Effector memory CD4-positive, alpha-beta T cell (primary cell): ENCODE results near the gene NUDT7.

ENCODE experiments used
- DNase-seq, 3 donors: peaks; one replicate each; pipeline ENCODE4 v3.0.0-alpha.2; 2020
- H3K27ac ChIP-seq: 2 replicates; pipeline ENCODE4 v1.7.0; 2013; ENCODE audit warnings: mild to moderate bottlenecking, low read length, moderate library complexity; ENCODE audit not compliant: insufficient read depth, poor library complexity, severe bottlenecking
- H3K27me3 ChIP-seq: replicated peaks from 2 replicates; pipeline ENCODE4 v1.7.0; 2013; ENCODE audit warnings: mild to moderate bottlenecking, low read length; ENCODE audit not compliant: insufficient read depth, control insufficient read depth, poor library complexity, severe bottlenecking
- H3K36me3 ChIP-seq: 2 replicates; pipeline ENCODE4 v1.7.0; 2013; ENCODE audit warnings: mild to moderate bottlenecking, low read length, moderate library complexity; ENCODE audit not compliant: control insufficient read depth, insufficient read depth
- H3K4me1 ChIP-seq: 2 replicates; pipeline ENCODE4 v1.7.0; 2013; ENCODE audit warnings: low read length, mild to moderate bottlenecking; ENCODE audit not compliant: control insufficient read depth, insufficient read depth, poor library complexity, severe bottlenecking
- H3K4me3 ChIP-seq: 2 replicates; pipeline ENCODE4 v1.7.0; 2013; ENCODE audit warnings: low read length, low read depth, mild to moderate bottlenecking; ENCODE audit not compliant: insufficient read depth, poor library complexity, severe bottlenecking
- H3K9me3 ChIP-seq: 2 replicates; pipeline ENCODE4 v1.7.0; 2013; ENCODE audit warnings: mild to moderate bottlenecking, low read length, moderate library complexity; ENCODE audit not compliant: control insufficient read depth

NUDT7 gene

GRCh38 chr16:77684181-77684526 is 38.2 kb upstream of the NUDT7 start:
- H3K36me3 ChIP-seq: no peaks in the 10 kb centered on the region

GRCh38 chr16:77686385-77686784 is 35.9 kb upstream of the NUDT7 start:
- Histone ChIP-seq H3K9me3 (no peaks in the 10 kb centered on the region), H3K27ac (no peak overlapping the region), H3K4me1 (no peaks in the 10 kb centered on the region), H3K4me3 (no peak overlapping the region), H3K27me3 (no peaks in the 10 kb centered on the region), H3K36me3 (no peaks in the 10 kb centered on the region)
- no peak for DNase-seq

More at GRCh38 chr16:77684181-77684526, 38.2 kb upstream of the NUDT7 start:
- no peaks in the 10 kb centered on the region for H3K9me3 ChIP-seq
- no peak overlapping the region for H3K27ac ChIP-seq
- no peak overlapping the region for H3K4me3 ChIP-seq
- H3K4me1 ChIP-seq: no peaks in the 10 kb centered on the region
- no peak for DNase-seq
- no peaks in the 10 kb centered on the region for H3K27me3 ChIP-seq

DNA sequence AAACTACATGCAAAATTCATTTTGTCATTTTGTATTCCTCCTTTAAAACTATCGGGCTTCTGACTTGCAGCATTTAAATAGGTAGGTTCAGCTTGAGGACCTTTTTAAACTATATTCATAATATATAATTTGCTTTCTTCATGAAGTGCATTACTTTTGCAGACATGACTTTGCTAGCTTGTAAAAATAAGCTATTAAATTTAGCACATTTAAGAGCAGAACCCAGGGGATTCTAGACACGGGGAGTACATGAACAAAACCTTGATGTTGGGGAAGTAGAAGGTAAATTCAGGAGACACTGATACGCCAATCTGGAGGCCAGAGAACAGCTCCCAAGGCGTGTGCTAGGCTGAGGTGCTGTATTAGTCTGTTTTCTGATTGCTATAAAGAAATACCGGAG is 32.3 kb upstream of the NUDT7 start:
- H3K4me3 ChIP-seq: no peak overlapping the region
- H3K4me1 ChIP-seq: no peaks in the 10 kb centered on the region
- H3K27ac ChIP-seq: no peak overlapping the region
- H3K36me3 ChIP-seq: no peaks in the 10 kb centered on the region
- H3K27me3 ChIP-seq: no peaks in the 10 kb centered on the region
- H3K9me3 ChIP-seq: no peaks in the 10 kb centered on the region
- no peak for DNase-seq

- no peaks in the 10 kb centered on the region for H3K36me3 ChIP-seq
- no peak for DNase-seq
- H3K27ac ChIP-seq: no peak overlapping the region
- H3K9me3 ChIP-seq: no peaks in the 10 kb centered on the region
- H3K4me1 ChIP-seq: no peaks in the 10 kb centered on the region
- H3K27me3 ChIP-seq: no peaks in the 10 kb centered on the region
- H3K4me3 ChIP-seq: no peak overlapping the region
Observed at GRCh38 chr16:77690416-77690815, 31.9 kb upstream of the NUDT7 start.

GRCh38 chr16:77692612-77693011 is 29.7 kb upstream of the NUDT7 start:
- H3K4me1 ChIP-seq: no peaks in the 10 kb centered on the region
- no peak overlapping the region for H3K27ac ChIP-seq
- H3K9me3 ChIP-seq: no peaks in the 10 kb centered on the region
- no peaks in the 10 kb centered on the region for H3K27me3 ChIP-seq
- no peaks in the 10 kb centered on the region for H3K36me3 ChIP-seq
- no peak overlapping the region for H3K4me3 ChIP-seq
- no peak for DNase-seq

DNA sequence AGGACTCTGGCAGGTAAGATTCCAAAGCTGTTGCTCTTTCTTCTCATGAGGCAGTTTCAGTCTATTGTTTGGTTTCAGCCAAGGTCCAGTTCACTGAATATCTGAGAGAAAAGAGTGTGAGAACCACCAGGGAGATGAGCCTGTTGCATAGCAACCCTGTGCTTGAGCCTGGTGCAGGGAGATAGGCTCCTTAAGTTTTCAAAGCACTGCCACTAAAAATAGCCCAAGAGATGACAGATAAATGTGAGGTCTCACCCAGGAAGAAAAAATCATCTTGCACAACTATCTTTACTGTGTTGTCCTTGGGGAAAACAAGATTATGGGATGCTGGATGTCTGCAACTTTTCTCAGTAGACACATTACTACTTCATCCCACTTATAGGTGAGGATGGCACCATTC is 26.2 kb upstream of the NUDT7 start:
- H3K4me3 ChIP-seq: no peak overlapping the region
- no peak overlapping the region for H3K27ac ChIP-seq
- H3K27me3 ChIP-seq: no peaks in the 10 kb centered on the region
- H3K36me3 ChIP-seq: no peaks in the 10 kb centered on the region
- H3K4me1 ChIP-seq: no peaks in the 10 kb centered on the region
- H3K9me3 ChIP-seq: no peaks in the 10 kb centered on the region
- DNase-seq: no peak

DNA sequence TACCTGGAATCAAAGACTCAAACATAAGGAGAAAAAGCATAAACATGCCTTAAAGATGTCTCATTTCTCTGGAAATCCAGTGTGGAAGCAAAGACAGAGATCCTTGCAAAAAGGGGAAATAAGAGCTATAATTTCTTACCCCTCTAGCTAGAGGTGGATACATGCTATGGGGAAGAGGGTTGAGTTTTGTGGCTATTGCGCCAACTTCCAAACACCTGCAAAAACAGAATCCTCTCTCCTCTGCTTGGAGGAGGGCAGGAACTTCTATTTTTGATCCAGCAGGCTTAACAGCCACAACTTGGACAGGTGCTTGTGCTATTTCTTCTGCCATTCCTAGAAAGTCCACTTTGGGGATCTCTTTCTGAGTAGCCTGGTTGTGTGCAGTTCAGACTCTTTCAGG is 21.5 kb upstream of the NUDT7 start:
- Histone ChIP-seq H3K27ac (no peak overlapping the region), H3K9me3 (no peaks in the 10 kb centered on the region), H3K36me3 (no peaks in the 10 kb centered on the region), H3K4me3 (no peak overlapping the region), H3K4me1 (no peaks in the 10 kb centered on the region), H3K27me3 (no peaks in the 10 kb centered on the region)
- DNase-seq: no peak

DNA sequence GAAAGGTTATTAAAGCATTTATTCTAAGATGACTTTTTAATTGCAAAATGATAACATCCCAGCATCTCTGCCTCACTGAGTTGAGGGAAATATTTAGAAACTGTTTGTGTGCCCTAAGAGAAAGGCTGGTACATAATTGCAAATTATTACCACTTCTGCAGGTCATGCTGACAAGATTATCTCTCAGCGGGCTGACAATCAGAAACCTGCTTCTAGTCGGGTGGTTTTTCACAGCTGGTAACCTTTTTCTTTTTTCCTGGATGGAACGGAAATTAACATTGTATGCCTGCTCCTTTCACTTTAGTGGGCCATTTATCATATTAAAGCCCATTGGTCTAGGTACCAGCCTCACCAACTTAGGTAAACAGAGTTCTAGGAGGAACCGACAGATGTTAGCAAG is 17.0 kb upstream of the NUDT7 start:
- Histone ChIP-seq H3K27me3 (no peaks in the 10 kb centered on the region), H3K36me3 (no peaks in the 10 kb centered on the region), H3K9me3 (no peaks in the 10 kb centered on the region), H3K4me1 (no peaks in the 10 kb centered on the region), H3K27ac (no peak overlapping the region), H3K4me3 (no peak overlapping the region)
- DNase-seq: no peak

GRCh38 chr16:77711179-77711578 is 11.1 kb upstream of the NUDT7 start:
- Histone ChIP-seq H3K4me3 (no peak overlapping the region), H3K9me3 (no peaks in the 10 kb centered on the region), H3K27me3 (no peaks in the 10 kb centered on the region), H3K27ac (no peak overlapping the region), H3K36me3 (no peaks in the 10 kb centered on the region), H3K4me1 (no peaks in the 10 kb centered on the region)
- DNase-seq: no peak

- no peak for DNase-seq
Observed at GRCh38 chr16:77711775-77712174, 10.5 kb upstream of the NUDT7 start.

DNA sequence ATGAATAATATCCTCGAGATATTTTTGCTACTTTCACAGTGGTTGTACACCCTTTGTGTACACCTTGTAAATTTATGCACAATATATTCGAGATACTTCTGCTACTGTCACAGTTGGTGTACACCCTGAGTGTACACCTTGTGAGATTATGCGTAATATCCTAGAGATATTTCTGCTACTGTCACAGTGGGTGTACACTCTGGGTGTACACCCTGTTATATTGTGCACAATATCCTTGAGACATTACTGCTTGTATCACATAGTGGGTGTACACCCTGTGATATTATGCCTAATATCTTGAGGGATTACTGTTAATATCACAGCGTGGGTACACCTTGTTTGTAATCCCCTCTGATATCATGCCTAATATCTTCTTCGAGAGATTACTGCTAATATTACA is 7.2 kb upstream of the NUDT7 start:
- H3K9me3 ChIP-seq: no peaks in the 10 kb centered on the region
- H3K4me3 ChIP-seq: no peak overlapping the region
- no peaks in the 10 kb centered on the region for H3K36me3 ChIP-seq
- H3K27me3 ChIP-seq: no peaks in the 10 kb centered on the region
- no peak for DNase-seq
- no peak overlapping the region for H3K27ac ChIP-seq
- no peaks in the 10 kb centered on the region for H3K4me1 ChIP-seq

More at GRCh38 chr16:77711775-77712174, 10.5 kb upstream of the NUDT7 start:
- no peaks in the 10 kb centered on the region for H3K9me3 ChIP-seq
- H3K27ac ChIP-seq: no peak overlapping the region
- no peaks in the 10 kb centered on the region for H3K4me1 ChIP-seq
- H3K4me3 ChIP-seq: no peak overlapping the region
- no peaks in the 10 kb centered on the region for H3K27me3 ChIP-seq
- H3K36me3 ChIP-seq: no peaks in the 10 kb centered on the region
